CD4-positive, alpha-beta T cell treated with Interleukin-4 for 1 hour (primary cell): ENCODE data around the gene PLD4.
A peak's percentile ranks its signal among the peaks of the same experiment; 100 is the strongest.

Source experiments
- DNase-seq, 2 donors: peaks; one replicate each; pipeline ENCODE4 v3.0.0-alpha.2; 2020 to 2022

Gene PLD4

DNA sequence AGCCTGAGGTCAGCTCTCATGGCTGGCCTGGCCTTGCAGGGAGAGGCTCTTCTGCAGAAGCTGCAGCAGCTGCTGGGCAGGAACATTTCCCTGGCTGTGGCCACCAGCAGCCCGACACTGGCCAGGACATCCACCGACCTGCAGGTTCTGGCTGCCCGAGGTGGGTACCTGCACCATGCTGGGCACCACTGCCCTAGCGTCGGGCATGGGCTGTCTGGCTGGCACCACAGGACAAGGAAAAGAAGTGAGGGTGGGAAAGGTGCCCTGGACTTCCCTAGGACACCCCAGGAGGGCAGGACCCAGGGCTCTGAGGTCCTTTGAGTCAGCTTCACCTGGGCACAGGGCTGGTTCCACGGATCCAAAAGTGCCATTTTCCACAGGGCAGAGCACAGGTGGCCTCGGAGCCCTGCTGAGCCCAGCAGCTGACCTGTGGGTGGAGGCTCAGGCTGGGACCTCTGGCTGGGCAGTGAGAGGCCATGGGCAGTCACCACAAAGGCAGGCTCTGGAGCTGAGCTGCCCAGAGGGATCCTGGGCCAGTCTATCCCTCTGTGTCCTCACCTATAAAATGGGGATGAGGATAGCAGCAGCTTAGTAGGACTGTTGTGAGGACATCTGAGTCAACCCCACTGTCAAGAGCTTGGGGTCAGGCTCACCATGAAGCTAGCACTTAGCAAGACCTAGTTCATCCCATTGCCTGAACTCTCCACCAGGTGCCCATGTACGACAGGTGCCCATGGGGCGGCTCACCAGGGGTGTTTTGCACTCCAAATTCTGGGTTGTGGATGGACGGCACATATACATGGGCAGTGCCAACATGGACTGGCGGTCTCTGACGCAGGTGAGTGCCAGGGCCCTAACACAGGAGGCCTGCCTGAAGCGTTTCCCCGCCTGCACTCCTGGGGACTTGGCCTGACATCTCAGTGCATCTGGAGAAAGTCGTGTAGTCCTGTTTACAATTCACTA is 4.9 kb downstream of the PLD4 start:
- DNase-seq = no peak

DNA sequence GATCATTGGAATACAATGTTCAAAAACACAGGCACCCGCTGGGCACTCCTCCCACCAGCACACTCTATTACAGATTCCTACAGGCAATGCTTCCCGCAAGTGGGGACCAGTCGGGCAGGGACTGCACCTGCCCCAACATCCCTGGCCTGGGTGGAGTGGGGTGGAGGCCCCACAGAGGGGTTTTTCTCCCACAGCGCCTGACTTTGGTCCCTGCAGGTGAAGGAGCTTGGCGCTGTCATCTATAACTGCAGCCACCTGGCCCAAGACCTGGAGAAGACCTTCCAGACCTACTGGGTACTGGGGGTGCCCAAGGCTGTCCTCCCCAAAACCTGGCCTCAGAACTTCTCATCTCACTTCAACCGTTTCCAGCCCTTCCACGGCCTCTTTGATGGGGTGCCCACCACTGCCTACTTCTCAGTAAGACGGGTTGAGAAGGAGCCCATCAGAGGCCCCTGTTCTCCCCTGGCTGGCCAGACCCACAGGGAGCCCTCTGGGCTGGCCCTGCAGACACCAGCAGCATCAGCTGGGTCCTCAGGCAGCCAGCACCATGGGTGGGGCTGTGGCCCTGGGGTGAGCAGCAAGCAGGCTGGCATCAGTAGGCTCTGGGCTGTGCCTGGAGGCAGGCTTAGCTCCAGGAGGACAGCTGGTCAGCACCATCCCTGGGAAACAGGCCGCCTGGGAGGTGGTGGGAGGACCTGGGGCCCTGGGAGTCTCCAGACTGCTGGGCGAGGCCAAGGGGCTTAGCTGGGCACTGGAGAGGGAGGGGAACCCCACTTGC is 6.0 kb downstream of the PLD4 start:
- DNase-seq = no peak

DNA sequence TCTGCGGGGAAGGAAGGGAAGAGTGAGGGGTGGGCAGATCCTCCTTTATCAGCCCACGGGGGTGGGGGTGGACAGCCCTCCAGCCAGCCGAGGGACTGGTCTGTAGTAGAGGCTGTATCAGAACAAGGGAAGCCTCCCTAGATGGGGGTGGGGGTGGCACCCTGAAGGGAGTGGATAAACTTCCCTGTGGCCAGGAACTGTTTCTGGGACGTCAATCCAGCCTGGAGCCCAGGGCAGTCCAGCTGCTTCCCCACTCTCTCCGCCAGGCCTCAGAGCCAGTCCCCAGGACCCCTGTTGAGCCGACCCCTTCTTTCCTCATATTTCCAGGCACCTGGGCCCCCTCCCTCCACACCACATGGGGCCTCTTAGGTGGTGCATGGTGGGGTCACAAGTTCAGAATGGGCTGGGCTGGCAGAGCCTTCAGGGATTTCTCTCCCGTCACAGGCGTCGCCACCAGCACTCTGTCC is 6.7 kb downstream of the PLD4 start:
- no peak for DNase-seq

DNA sequence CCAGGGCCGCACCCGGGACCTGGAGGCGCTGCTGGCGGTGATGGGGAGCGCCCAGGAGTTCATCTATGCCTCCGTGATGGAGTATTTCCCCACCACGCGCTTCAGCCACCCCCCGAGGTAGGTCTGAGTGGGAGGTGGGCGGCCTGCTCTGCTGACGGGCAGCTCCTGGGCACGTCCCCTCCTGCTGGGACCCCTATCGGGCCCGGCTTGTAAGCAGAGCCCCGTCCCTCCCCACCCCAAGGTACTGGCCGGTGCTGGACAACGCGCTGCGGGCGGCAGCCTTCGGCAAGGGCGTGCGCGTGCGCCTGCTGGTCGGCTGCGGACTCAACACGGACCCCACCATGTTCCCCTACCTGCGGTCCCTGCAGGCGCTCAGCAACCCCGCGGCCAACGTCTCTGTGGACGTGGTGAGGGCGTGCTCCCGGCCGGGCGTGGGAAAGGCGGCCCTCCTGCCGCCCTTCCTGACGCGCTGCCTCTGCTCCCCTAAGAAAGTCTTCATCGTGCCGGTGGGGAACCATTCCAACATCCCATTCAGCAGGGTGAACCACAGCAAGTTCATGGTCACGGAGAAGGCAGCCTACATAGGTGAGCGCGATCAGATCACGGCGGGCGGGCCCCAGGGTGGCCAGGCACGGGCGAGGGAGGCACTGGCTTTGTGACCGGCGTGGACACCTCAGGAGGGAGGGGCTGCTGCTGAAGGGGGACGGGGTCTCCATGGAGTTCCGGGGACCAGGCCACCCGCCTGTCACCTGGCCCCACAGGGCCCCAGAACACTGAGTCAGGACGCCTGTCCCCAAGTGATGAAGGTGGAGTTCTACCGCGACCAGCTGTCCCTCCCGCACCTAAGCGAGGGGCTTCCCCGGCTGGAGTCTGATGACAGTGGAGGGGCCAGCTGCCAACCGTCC is 7.3 kb downstream of the PLD4 start:
- no peak for DNase-seq

DNA sequence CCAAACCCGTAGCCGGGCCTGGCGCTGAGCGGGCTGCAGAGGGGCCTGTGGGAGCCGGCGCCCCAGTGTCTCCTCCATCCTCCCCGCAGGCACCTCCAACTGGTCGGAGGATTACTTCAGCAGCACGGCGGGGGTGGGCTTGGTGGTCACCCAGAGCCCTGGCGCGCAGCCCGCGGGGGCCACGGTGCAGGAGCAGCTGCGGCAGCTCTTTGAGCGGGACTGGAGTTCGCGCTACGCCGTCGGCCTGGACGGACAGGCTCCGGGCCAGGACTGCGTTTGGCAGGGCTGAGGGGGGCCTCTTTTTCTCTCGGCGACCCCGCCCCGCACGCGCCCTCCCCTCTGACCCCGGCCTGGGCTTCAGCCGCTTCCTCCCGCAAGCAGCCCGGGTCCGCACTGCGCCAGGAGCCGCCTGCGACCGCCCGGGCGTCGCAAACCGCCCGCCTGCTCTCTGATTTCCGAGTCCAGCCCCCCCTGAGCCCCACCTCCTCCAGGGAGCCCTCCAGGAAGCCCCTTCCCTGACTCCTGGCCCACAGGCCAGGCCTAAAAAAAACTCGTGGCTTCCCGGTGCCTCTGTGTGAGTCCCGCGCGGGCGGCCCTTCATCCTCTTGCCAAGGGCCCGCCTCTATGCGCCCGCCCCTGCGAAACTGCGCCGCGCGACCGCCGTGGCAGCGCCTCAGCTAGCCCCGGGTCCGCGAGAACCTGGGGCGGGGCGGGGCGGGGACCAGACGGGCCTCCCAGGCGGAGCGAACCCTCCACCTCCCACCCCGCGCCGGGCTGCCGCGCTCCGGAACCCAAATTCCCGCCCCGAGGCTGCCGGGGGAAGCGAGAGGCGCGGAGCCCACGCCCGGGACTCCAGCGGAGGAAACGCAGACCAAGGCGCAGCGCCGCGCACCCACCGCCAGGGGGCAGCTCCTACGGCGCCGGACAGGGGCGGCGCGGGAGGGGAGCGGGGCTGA is 8.3 kb downstream of the PLD4 start:
- DNase-seq = peak; percentile 82 to 84

DNA sequence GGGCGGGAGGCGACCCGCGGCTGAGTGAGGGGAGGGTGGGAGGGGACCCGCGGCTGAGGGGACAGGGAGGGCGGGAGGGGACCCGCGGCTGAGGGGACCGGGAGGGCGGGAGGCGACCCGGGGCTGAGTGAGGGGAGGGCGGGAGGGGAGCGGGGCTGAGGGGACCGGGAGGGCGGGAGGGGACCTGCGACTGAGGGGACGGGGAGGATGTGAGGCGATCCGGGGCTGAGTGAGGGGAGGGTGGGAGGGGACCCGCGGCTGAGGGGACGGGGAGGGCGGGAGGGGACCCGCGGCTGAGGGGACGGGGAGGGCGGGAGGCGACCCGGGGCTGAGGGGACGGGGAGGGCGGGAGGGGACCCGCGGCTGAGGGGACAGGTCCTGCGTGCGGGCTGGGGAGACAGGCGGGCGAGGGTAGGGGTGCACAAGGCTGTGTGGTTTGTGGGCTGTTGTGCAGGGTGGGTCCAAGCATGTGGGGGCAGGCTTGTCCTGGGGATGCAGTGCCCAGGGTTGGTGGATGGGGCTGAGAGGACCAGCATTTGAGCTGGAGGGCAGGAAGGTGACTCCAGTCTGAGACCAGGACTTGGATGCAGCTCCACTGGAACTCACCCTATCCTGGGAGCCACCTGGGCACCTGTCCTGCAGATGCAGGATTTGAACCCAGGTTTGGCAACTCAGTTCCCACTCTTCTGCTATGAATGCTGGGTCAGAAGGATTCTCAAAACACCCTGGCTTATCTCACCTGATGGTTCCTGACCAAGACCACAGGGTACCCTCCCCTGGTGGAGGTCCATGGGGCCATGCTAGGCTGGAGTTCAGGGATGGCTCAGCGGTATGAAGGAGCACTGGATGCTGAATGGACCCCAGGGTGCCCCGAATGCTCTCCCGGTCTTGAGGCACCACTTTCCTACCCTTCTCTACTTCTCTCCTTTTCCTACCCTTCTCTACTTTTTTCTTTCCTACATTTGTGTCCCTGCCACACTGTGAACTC is 9.4 kb downstream of the PLD4 start:
- peak in 1 of 2 donors; percentile 10 for DNase-seq

DNA sequence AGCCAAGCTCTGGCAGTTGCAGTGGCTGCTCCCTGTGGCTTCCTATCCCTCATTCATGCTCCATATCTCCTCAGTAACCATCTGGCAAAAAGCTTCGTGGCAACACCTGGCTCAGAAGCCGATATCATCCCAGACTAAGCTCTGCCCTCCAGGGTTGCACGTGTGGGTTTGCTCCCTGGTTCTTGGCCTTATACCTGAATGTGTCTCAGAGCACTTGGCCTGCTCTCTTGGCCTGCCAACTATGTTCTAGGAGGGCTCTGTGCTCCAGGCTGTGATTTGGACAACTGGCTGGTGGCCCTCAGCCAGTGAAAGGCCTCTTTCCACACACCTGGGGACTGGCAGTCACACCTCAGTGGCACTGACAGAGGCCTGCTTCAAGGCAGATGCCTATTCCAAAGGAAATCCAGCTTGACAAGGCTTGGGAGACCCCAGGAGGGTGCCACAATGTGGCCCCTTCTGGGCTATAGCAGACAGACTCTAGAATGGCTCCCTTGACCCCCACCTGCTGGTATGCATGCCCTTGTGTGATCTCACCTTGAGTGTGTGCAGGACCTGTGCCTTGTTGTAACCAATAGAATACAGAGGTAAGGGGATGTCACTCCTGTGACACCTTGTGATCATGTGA is 10.5 kb downstream of the PLD4 start:
- DNase-seq = peak in 1 of 2 donors; percentile 7

DNA sequence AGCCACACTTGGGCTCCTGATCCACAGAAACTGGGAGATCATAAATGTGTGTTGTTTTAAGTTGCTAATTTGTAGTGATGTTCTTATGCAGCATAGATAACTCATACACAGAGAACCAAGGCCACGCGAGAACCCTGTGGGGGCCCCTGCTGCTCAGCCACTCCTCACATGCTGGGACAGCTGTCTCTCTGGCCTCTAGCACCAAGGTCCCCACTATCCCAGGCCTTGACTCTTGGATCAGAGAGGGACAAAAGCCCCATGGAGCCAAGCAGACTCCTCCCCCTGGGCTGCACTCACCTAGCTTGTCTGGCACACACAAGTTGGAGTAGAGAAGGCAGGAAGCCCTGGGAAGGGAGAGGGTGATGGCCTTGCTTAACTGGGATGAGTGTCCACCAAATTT is 11.3 kb downstream of the PLD4 start:
- no peak for DNase-seq

DNA sequence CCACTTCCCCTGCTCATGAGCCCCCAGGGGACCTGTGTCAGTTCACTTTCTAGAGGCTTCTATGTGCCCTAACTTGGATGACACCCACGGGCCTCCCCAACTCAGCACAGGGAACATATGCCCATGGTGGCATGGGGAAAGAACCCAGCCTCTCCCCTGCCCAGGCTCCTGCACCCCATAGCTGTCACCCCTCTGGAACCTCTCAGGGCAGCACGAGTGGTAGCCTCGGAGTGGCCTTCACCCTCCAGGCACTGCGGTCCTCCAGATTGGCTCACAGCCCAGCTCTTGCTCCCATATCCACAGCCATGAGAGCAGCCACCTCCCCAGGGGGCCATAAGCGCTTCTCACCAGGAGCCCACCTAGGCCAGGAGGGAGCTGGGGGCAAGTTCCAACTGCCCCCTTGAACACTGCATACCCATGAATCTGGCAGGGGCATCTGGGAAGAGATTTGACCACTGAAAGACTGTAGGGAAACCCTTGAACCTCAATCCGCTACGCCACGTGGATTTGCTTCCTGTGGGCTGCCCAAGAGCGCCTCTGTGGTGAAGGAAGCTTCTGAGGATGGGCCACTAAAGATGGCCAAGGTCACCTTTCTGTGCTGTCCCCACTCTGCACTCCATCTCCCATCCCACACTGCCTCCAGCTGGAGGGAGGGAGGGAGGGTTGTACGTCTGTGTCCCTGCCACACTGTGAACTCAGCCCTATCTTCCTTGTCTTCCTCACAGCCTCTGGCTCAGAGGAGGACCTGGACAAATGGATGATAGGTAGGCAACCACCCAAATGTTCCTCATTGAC is 11.9 kb downstream of the PLD4 start:
- peak in 1 of 2 donors; percentile 6 for DNase-seq

DNA sequence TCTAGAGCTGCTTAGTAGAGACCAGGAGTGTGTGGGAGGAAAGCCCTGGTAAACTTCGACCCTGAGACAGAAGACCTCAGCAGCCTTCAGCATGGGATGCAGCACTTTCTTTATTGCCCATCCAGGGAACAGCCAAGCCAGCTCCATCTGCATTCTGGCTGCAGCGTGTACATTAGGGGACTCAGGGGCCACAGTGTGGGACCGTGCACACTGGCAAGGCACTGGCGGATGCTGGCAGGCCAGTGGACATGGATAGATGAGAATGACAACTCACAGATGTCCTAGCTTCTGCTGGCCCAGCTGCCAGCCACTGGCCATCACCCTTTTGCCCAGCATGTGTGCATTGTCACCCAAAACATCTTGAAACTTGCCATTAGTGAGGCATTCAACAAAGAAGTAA is 12.5 kb downstream of the PLD4 start:
- peak in 1 of 2 donors; percentile 4 for DNase-seq

DNA sequence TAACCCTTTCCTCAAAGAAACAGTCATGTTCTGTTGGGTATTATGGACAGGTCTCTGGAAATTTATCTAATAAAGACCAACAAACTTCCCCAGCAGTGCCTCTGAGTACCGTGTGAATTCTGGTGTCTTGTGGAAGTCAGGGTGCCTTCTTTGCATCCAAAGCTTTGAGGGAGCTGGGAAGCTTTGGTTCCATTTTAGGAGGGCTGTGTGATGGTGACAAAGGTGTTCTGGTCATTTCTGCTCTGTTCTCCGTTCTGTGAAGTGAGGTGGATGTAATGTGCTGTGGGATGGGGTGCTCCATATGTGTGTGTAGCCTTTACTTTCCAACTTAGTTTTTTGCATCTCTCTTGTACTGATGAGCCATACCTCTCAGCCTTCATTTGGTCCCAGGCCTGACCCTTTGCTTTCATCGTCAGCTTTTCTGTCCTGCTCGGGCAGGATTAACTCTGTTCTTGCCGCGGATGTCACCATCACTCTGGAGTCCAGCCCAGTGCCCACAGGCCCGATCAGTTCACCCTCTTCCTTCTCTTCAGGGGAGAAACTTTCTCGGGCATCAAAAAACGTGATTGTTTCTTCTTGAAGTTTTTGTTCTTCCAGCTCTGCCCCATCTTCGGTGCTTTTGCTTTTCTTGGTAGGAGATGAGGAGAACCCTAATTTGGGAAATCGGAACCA is 13.2 kb downstream of the PLD4 start:
- DNase-seq = no peak

DNA sequence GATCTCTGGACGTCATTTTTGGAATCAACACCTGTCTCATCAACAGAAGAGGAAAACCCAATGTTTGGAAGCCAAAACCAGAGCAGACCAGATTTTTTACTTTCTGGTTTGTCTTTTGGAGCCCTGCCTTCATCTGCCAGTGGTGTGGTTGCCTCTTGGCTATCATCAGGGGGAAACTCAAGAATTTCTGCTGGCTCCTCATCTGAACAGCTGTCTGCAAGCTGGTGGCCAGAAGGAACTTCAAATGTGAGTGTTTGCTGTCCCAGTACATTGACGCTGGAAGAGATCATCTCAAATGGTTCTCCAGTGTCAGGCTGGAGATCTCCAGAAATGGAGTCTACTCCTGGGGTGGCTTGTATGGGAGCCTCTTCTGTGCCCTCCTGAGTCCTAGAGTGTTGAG is 13.8 kb downstream of the PLD4 start:
- DNase-seq = no peak

DNA sequence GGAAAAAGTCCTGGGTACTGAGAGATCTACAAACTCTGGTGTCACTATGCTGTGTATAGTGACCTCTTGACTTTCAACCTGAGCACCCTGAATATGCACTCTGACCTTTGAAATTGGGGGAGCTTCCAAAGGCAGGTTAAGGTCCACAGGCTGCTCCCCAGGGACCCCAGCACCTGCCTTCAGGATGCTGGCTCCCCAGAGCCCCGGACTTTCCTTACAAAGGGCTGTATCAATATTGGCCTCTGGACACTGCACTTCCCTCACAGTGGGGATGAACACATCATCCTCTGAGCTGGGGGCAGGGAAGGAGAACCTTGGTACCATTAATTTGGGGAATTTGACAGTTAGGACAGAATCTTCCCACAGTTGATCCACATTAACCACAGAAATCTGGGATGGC is 14.3 kb downstream of the PLD4 start:
- no peak for DNase-seq

DNA sequence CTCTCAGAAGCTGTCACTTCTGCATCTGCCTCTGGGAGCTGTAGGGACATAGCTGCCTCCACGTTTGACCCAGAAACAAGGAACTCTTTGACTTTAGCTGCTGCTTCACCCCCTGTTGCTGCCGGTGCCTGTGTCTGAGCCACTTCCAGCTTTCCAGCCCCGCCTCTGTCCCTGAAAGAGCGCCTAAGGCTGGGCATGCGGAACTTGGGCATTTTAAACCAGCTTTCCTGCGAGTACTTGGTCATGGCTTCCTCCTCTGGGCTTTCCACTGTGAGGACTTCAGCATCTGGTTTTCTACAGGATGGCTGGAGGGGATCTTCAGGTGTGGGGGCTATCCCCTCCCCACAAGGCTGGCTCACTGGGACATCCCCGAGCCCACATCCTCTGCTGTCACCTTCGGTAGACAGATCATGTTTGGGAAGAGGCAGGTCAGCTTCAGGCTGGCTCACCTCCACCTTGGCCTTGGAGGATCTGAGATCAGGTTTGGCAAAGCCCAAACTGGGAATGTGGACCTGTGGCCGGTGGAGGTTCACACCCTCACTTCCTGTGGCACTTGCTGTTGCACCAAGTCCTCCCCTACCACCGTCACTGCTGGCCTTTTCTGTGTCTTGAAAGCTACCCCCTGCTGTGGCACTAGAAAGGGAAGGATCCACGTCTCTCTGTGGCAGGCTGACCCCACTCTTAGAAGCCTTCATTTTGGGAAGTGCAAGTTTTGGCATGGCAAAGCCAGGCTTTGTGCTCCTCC is 15.2 kb downstream of the PLD4 start:
- DNase-seq = peak in 1 of 2 donors; percentile 10

DNA sequence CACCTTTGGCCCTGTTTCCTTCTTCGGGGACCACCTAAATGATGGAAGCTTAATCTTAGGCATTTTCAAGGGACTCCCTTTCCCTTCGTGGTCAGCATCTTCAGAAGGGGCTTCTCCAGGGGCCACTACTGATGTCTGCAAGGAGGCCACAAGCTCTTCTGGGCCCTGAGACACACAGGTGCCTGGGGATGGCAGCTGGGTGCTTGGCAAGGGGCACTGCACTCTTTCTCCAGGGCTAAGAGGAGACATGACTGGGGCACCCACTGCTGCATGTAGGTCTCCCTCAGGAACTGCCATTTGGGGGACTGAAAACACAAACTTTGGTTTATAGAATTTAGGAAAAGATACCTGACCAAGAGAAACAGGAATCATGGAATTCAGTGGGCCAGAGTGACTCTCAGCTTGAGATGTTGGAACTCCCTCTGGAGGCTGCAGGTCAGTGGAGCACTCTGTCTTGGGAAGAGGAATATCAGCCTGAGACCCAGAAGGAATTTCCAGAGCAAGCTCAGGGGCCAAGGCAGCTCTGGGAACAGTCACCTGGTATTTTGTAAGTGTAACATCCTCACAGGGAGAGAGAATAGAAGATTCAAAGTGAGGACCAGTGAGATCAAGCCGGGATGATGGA is 16.0 kb downstream of the PLD4 start:
- DNase-seq = no peak

DNA sequence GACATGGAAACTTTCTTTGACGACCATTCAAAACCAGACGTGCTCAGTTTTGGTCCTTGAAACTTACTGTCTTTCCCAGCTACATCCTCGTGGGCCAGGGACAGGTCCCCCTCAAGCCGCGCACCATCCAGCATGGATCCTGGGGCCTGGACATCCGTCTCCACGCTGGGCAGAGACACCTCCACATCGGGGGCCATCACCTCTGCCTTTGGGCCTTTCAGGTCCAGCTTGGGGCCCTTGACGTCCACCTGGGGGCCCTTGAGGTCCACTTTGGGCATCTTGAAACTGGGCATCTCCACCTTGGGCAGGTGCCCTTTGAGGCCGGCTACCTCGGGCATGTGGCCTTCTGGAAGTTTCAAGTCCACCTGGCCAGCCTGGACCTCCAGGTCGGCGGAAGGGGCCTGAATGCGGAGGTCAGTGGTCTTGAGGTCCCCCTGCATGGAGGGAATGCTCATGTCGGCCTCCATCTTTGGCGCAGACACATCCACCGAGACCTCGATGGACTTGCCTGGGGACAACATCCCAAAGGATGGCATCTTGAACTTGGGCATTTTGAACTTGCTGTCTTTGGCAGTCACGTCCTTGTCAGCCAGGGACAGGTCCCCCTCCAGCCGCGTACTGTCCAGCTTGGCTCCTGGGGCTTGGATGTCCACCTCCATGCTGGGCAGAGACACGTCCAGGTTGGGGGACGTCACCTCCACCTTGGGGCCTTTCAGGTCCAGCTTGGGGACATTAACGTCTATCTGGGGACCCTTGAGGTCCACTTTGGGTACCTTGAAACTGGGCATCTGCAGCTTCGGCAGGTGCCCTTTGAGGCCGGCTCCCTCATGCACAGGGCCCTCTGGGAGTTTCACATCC is 17.1 kb downstream of the PLD4 start:
- no peak for DNase-seq
